Gastroesophageal sphincter (tissue), 4 donors: ENCODE measurements around the gene GADD45G. TPM values are rescaled to one million over a fixed set of nuclear protein-coding genes. Genes with fewer than 3 reads are reported as not detected.

Experiments
- ATAC-seq: fragments of 150-250 bp; one replicate; pipeline ENCODE4 v1.9.1; 2016; ENCODE audit warnings: mild to moderate bottlenecking, moderate library complexity
- H3K27ac ChIP-seq, 4 donors: fragments of 200-600 bp; sonication (generic) in 3 of 4; 1 replicate in 3 of 4; 2 replicates in 1 of 4; pipeline ENCODE4 v1.5.1; 2016 to 2019
- H3K27me3 ChIP-seq: fragments of 200-600 bp; sonication (generic); one replicate; pipeline ENCODE4 v1.5.1; 2019
- H3K36me3 ChIP-seq, 2 donors: fragments of 200-600 bp; sonication (generic); one replicate each; pipeline ENCODE4 v1.5.1; 2019; ENCODE audit warnings: control low read depth in 1 of 2
- H3K4me1 ChIP-seq, 3 donors: fragments of 200-600 bp; sonication (generic); 1 replicate in 2 of 3; 2 replicates in 1 of 3; pipeline ENCODE4 v1.5.1; 2016 to 2019; ENCODE audit warnings: control low read depth in 2 of 3
- H3K4me3 ChIP-seq, 2 donors: fragments of 200-600 bp; sonication (generic); one replicate each; pipeline ENCODE4 v1.5.1; 2019; ENCODE audit warnings: mild to moderate bottlenecking in 1 of 2, moderate library complexity in 1 of 2
- H3K9me3 ChIP-seq, 3 donors: fragments of 200-600 bp; sonication (generic); one replicate each; pipeline ENCODE4 v1.5.1; 2017 to 2019; ENCODE audit warnings: control low read depth in 2 of 3
- CTCF ChIP-seq, 4 experiments: fragments of 200-600 bp in 2 of 4; fragments of 450-650 bp in 2 of 4; sonication (generic) in 1 of 4; IDR thresholded peaks; one replicate each; pipeline ENCODE4 v1.5.1; 2017 to 2019; ENCODE audit warnings: antibody characterized with exemption in 4 of 4, mild to moderate bottlenecking in 2 of 4, moderate library complexity in 2 of 4
- EP300 ChIP-seq: sonication (generic); formaldehyde crosslinking; IDR thresholded peaks from one replicate; pipeline ENCODE4 v1.6.1; 2017; ENCODE audit warnings: antibody characterized with exemption, mild to moderate bottlenecking
- POLR2A ChIP-seq, 2 donors: fragments of 450-650 bp; IDR thresholded peaks; one replicate each; pipeline ENCODE4 v1.6.1; 2017; ENCODE audit warnings: antibody characterized with exemption in 2 of 2, mild to moderate bottlenecking in 2 of 2, moderate library complexity in 1 of 2
- POLR2AphosphoS5 ChIP-seq: sonication (generic); formaldehyde crosslinking; IDR thresholded peaks from one replicate; pipeline ENCODE4 v1.6.1; 2017; ENCODE audit warnings: antibody characterized with exemption
- WGBS, 2 donors: methylation state at CpG; one replicate each; pipeline ENCODE4 v1.1.5; 2018; ENCODE audit warnings: low coverage in 1 of 2; 5-methylcytosine and 5-hydroxymethylcytosine counted together
- total RNA-seq, 4 donors: library from RNA; depleted of rRNA; stranded (reverse); fragments of >200 nt; gene quantifications; one replicate each; pipeline ENCODE4 v1.1.0, GENCODE V29; 2016

The GADD45G gene
- total RNA-seq, 4 donors from 2014 or later = 63.5 to 150 (median 91.8) TPM

- no peaks in the 10 kb centered on the region for H3K36me3 ChIP-seq
- no peaks in the 10 kb centered on the region for H3K9me3 ChIP-seq
- H3K4me3 ChIP-seq = no peak overlapping the region
- H3K27me3 ChIP-seq = no peaks in the 10 kb centered on the region
- 84% methylated on average over 7 of the region's 9 CpGs; no CpG with 5 or more reads in 1 of the 2 donors for WGBS, 2 donors
- no peak for TF ChIP-seq POLR2AphosphoS5
- no peak for TF ChIP-seq CTCF (IDR thresholded peaks at IDR 0.05)
- no peak for TF ChIP-seq POLR2A (IDR thresholded peaks at IDR 0.05)
- no peak for TF ChIP-seq EP300
- ATAC-seq = no peak
- H3K4me1 ChIP-seq = peaks cover 7 to 44% (median 9%) of the 10 kb centered on the region in 3 donors
- no peak overlapping the region for H3K27ac ChIP-seq
These were observed 11.6 kb downstream of the GADD45G start for GRCh38 chr9:89616411-89616810.

- H3K36me3 ChIP-seq = no peaks in the 10 kb centered on the region
- H3K9me3 ChIP-seq = no peaks in the 10 kb centered on the region
- TF ChIP-seq POLR2AphosphoS5 (no peak), POLR2A (IDR thresholded peaks at IDR 0.05) (no peak)
- H3K27ac ChIP-seq = peak overlapping the region in 1 of 4 donors; percentile 14
- no peak for ATAC-seq
- H3K4me1 ChIP-seq = peaks cover 18 to 59% (median 20%) of the 10 kb centered on the region in 3 donors
- H3K27me3 ChIP-seq = no peaks in the 10 kb centered on the region
- no peak overlapping the region for H3K4me3 ChIP-seq
- no CpG with 5 or more reads among the region's 2 CpGs for WGBS, 2 donors
These were observed 13.2 kb downstream of the GADD45G start for GRCh38 chr9:89617978-89618377.

GRCh38 chr9:89619019-89619418 is 14.2 kb downstream of the GADD45G start:
- ATAC-seq = no peak
- peak overlapping the region in 2 of 4 donors; percentile 23 to 95 for H3K27ac ChIP-seq
- H3K36me3 ChIP-seq = no peaks in the 10 kb centered on the region
- WGBS, 2 donors = 100% methylated on average over 1 of the region's 1 CpG
- TF ChIP-seq POLR2AphosphoS5 = no peak
- TF ChIP-seq CTCF (IDR thresholded peaks at IDR 0.05) = peak in 1 of 4 experiments; percentile 17
- no peak overlapping the region for H3K4me3 ChIP-seq
- H3K4me1 ChIP-seq = peaks cover 18 to 70% (median 21%) of the 10 kb centered on the region in 3 donors
- no peaks in the 10 kb centered on the region for H3K27me3 ChIP-seq
- H3K9me3 ChIP-seq = no peaks in the 10 kb centered on the region

- Histone ChIP-seq H3K4me1 (peaks cover 18 to 75% (median 21%) of the 10 kb centered on the region in 3 donors), H3K9me3 (no peaks in the 10 kb centered on the region), H3K27me3 (no peaks in the 10 kb centered on the region), H3K27ac (peak overlapping the region; percentile 84 to 95 (median 92)), H3K36me3 (no peaks in the 10 kb centered on the region), H3K4me3 (no peak overlapping the region)
- ATAC-seq = no peak
- 100% methylated on average over 2 of the region's 3 CpGs; no CpG with 5 or more reads in 1 of the 2 donors for WGBS, 2 donors
- no peak for TF ChIP-seq POLR2A (IDR thresholded peaks at IDR 0.05)
- no peak for TF ChIP-seq POLR2AphosphoS5
- TF ChIP-seq CTCF (IDR thresholded peaks at IDR 0.05) = no peak
- no peak for TF ChIP-seq EP300
These were observed 14.8 kb downstream of the GADD45G start for GRCh38 chr9:89619424-89620138.

GRCh38 chr9:89621031-89621430 is 16.2 kb downstream of the GADD45G start:
- Histone ChIP-seq H3K9me3 (no peaks in the 10 kb centered on the region), H3K36me3 (no peaks in the 10 kb centered on the region), H3K4me1 (peaks cover 18 to 90% (median 21%) of the 10 kb centered on the region in 3 donors), H3K27ac (peak overlapping the region; percentile 84 to 95 (median 92)), H3K4me3 (no peak overlapping the region), H3K27me3 (no peaks in the 10 kb centered on the region)
- TF ChIP-seq POLR2A (IDR thresholded peaks at IDR 0.05) (no peak), POLR2AphosphoS5 (no peak), EP300 (no peak), CTCF (IDR thresholded peaks at IDR 0.05) (no peak)
- WGBS, 2 donors = 92 to 93% methylated on average over 4 to 6 of the region's 6 CpGs
- ATAC-seq = no peak
